A673 (cell line): ENCODE results near the gene KIAA1328.

Experiments used
- EZH2 ChIP-seq: fragments of 200-600 bp; sonication (generic); IDR thresholded peaks from 2 replicates; pipeline ENCODE4 v1.6.1; 2017; ENCODE audit warnings: borderline replicate concordance, low read depth, mild to moderate bottlenecking, mixed read lengths, antibody characterized with exemption, low read length; ENCODE audit not compliant: poor library complexity, severe bottlenecking
- TF ChIP-seq, protein P1 (sequence below): fragments of 300-800, 200-600 bp; sonication (generic); conservative IDR thresholded peaks from 2 replicates; pipeline ENCODE4 v1.5.1; 2017; ENCODE audit warnings: low read depth, mild to moderate bottlenecking, antibody characterized with exemption, low read length, moderate library complexity, mixed read lengths

DNA sequence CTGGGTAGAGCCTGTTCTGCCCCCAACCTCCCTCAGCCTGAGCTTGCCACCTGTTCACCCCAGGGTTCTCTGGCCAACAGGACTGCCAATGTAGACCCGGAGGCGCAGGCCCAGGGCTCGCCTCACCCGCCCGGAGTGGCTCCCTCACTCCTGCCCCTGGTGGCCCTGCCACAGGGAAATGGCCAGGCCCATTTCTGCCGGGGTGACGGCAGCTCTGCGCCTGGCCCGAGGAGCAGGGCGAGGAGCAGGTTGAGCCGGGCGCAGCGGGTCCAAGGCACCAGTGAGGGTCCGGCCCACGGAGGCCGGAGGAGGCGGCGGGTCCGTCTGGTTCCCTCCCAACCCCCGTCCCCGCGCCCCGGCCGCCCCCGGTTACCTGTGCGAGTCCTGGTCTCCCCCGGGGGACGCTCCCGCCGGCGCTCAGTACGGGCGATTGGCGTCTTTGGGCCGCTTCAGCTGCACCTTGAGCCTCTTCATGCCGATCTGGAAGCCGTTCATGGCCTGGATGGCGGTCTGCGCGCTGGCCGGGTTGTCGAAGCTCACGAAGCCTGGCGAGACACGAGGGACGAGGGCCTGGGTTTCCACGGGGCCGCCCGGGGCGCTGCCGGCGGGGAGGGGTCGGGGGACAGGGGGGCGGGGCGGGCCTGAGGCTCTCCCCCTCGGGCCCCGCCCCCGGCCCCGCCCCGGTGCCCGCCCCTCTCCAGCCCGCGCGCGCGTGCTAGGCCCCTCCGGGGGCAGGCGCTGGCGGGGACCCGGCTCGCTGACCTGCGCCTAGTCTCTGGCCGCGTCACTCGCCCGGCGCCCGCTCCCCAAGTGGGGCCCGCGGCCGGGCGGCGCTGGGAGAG, 424.7 kb downstream of the KIAA1328 start:
- TF ChIP-seq, protein P1, sequence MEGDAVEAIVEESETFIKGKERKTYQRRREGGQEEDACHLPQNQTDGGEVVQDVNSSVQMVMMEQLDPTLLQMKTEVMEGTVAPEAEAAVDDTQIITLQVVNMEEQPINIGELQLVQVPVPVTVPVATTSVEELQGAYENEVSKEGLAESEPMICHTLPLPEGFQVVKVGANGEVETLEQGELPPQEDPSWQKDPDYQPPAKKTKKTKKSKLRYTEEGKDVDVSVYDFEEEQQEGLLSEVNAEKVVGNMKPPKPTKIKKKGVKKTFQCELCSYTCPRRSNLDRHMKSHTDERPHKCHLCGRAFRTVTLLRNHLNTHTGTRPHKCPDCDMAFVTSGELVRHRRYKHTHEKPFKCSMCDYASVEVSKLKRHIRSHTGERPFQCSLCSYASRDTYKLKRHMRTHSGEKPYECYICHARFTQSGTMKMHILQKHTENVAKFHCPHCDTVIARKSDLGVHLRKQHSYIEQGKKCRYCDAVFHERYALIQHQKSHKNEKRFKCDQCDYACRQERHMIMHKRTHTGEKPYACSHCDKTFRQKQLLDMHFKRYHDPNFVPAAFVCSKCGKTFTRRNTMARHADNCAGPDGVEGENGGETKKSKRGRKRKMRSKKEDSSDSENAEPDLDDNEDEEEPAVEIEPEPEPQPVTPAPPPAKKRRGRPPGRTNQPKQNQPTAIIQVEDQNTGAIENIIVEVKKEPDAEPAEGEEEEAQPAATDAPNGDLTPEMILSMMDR: no peak
- TF ChIP-seq EZH2: no peak
